Measurements from ENCODE around the gene PGM2.

PGM2 gene

GRCh38 chr4:37867102-37867501, 40.6 kb downstream of the PGM2 start:
- DNase-seq = no peak

GRCh38 chr4:37868238-37868637, 41.8 kb downstream of the PGM2 start:
- DNase-seq = no peak

DNA sequence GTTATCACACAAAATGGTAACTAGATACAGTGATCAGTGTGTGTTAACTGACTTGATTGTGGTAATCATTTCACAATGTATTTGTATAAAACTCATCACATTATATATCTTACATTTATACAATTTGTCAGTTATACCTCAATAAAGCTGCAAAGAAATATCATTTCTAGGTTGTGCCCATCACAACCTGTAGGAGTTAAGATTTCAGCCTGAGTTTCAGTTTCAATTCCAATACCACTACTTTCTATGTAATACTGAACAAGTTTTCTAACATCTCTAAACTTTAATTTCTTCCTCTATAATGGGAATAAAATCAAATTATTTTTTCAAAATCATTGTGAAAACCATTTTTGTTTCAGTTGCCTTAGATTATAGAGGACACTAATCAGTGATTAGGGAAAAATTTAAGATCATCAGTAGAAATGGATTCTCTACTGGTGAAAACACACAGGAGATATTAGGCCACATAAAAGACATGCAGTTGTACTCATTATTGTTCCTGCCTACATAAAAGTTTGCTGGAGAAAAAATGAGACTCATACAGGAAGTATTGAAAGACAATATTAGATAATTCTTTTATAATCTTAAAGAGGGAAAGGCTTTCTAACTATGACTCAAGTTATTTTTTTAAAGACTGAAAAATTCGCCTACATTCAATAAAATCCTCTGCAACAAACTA, 46.0 kb downstream of the PGM2 start:
- no peak for DNase-seq

GRCh38 chr4:37873386-37873785, 46.9 kb downstream of the PGM2 start:
- DNase-seq = no peak

- no peak for DNase-seq
Observed at GRCh38 chr4:37876156-37876555, 49.7 kb downstream of the PGM2 start.

- DNase-seq = no peak
Observed at GRCh38 chr4:37879365-37879764, 52.9 kb downstream of the PGM2 start.

DNA sequence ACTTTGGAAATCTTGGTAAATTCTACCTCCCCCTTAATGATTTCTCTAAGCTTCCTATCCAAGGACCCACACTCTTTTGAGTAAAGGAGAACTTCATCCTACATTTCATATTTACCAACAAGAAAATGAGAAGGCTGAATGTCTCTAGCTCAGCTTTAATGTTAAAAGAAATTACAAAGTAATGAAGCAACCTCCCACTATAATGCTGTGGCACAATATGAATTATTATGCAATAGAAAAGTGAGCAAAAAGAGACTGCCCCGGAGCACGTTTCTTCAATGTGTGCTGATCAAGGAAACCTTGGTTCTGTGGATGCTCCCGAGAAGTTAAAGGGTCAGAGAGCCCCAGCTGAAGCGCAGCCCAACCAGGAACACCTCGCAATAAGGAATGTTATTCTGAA, 55.3 kb downstream of the PGM2 start:
- no peak for DNase-seq

GRCh38 chr4:37882665-37883296, 56.3 kb downstream of the PGM2 start:
- no peak for DNase-seq

DNA sequence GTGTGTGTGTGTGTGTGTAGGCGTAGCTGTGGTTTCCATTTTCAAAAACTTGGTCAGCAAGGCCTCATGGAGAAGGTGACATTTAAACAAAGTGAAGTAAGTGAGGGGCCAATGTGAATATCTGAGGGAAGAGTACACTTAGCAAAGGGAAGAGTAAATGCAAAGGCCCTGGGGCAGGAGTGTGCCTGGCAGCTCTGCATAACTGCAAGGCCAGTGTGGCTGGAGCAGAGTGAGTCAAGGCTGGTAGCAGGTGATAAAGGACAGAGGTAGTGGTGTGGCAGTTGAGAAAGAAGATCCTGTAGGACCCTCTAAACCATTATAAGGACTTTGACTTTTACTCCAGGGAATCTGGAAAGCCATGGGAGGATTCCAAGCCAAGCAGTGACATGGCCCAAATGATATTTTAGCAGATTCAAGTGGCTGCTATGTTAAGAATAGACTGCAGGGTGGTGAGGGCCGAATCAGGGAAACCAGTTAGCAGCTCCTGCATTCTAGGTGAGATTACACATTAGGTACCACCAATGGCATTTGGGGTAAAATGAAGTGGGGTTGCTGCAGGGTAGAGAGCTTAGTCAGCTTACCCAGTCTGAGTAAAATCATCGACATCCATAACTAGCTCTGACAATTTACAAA, 58.5 kb downstream of the PGM2 start:
- no peak for DNase-seq

DNA sequence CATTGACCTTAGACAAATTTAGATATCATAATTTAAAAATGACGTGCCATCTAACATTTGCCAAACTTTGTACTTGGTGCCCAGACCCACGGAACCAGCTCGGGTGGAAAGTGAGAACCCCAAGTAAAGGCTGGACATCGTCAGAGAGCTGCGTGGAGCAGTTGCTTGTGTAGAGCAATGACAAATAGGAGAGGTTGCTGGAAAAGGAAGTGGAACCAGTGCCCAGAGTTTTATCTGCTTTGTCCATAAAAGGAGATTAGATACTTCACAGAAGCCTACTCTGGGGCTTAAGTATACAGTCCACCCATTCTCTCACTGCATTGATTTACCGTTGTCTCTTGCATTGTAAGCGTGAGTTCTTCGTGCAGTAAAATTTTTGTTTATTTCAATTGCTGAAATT, 59.0 kb downstream of the PGM2 start:
- no peak for DNase-seq

- no peak for DNase-seq
Observed at GRCh38 chr4:37889849-37890800, 63.6 kb downstream of the PGM2 start.

GRCh38 chr4:37890801-37891259, 64.3 kb downstream of the PGM2 start, which contains the start of gene TBC1D1:
TSS of gene TBC1D1 (plus strand) at chr4:37891084. CDS start at chr4:37902096, 11,012 bp downstream.
- DNase-seq = no peak

- DNase-seq = peak; percentile 60
Observed at GRCh38 chr4:37891260-37892159, 65.0 kb downstream of the PGM2 start.

- DNase-seq = peak; percentile 35
Observed at GRCh38 chr4:37892641-37893040, 66.2 kb downstream of the PGM2 start.

DNA sequence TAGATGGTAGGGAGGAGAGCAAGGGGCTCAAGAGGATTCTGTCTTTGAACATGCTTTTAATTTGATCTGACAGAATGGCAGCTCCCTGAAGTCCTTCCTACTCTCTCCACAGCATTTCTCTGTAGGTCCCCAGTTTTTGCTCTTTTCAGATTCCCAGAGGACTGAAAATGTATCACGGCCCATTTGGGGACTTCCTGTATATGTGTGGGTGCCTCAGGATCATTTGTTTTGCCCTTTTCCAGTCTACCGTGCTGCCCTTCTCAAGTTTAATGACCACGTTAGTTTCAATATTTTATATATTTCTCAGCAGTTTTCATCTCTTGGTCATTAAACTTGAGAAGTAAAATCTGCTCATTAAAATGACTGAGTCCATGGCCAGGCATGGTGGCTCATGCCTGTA, 66.7 kb downstream of the PGM2 start:
- DNase-seq = no peak

GRCh38 chr4:37895271-37895670, 68.8 kb downstream of the PGM2 start:
- no peak for DNase-seq

DNA sequence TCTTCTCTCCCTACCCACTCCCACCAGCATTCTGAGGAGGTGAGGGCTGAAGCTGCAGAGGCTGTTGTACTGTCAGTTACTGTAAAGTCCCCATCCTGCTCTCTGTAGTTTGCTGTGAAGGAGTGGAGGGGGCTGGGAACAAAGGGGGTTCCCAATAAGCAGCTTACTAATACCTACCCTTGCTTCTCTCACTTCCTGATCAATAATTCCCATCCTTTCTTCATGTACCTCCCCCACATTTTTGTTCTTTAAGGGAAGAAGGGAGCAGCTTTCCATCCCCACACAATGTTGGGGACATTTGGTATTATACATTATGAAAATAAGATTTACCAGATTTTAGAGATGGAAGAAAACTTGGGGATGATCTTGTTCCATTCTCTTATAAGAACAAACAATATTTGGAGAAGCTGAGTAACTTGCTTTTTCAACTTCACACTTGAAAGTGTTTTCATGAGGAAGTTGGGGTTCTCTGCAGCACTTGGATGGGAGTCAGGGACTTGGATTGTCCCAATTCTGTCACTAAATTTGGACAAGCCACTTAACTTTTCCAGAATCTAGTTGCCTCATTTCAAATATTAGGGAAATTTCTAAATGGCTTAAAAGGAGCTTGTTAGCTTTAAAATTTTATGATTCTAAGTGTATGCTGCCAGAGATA, 69.8 kb downstream of the PGM2 start:
- no peak for DNase-seq

- no peak for DNase-seq
Observed at GRCh38 chr4:37902212-37902611, 75.7 kb downstream of the PGM2 start.

GRCh38 chr4:37902738-37903693, 76.5 kb downstream of the PGM2 start:
- DNase-seq = no peak

DNA sequence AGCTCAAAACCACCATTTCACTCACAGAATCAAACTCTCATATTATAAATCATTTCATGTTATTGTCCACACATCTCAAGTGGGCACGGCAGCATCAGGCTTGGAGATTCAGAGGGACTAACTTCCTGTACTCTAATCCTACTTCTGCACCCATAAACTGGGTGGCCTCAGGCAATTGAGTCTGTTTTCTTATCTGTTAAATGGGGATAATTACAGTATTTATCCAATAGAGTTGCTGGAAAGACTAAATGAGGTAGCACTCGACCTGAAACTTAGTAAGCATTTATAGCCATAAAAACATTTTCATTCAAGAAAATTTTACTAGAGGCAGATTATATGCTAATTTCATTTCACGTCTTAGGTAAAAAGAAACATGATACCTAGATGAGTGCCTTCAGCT, 77.4 kb downstream of the PGM2 start:
- DNase-seq = no peak

All from central memory CD4-positive, alpha-beta T cell (primary cell).